Dermis blood vessel endothelial cell (primary cell): ENCODE measurements around the gene LIPG. TPM values are rescaled to one million over a fixed set of nuclear protein-coding genes. Genes with fewer than 3 reads are reported as not detected.
"Not testable (repeated sequence)": the region's sequence is repeated elsewhere in the genome, so short reads cannot be mapped to it uniquely, and the experiment has no call there.

Source experiments
- DNase-seq: peaks from one replicate; pipeline ENCODE4 v3.0.0; 2010
- total RNA-seq: library from RNA; depleted of rRNA; stranded (reverse); fragments of >200 nt; gene quantifications from 2 replicates; pipeline ENCODE4 v1.2.3, GENCODE V29; 2014

The LIPG gene
- 1.9 and 54.6 TPM in 2 replicates for total RNA-seq

- peak; percentile 77 for DNase-seq
Observed at GRCh38 chr18:49561289-49562193, at the start of gene LIPG. TSS of gene LIPG (plus strand) at chr18:49562057. CDS start at chr18:49562309, 252 bp downstream.

- DNase-seq, result not testable (repeated sequence)
Observed at GRCh38 chr18:49512876-49513275, 49.0 kb upstream of the LIPG start.

DNA sequence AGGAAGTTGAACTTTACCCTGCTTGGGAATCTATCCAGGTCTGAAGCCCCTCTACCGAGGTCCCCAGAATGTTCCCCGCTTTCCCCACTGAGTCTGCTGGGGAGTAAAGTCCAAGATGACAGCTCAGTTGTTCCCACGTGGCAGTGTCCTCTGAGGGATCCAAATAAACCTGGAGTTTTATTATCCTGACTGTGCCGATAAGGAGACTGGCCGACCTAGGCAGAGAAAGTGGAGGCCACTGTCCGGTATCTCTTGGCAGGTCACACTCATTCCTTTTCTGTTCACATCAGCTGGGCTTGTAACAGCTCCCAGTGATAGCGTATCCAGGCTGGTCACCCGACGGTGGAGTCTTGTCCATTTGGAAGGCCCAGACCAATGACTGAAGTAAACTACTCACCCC lies 47.3 kb upstream of the LIPG start:
- DNase-seq, result no peak

DNA sequence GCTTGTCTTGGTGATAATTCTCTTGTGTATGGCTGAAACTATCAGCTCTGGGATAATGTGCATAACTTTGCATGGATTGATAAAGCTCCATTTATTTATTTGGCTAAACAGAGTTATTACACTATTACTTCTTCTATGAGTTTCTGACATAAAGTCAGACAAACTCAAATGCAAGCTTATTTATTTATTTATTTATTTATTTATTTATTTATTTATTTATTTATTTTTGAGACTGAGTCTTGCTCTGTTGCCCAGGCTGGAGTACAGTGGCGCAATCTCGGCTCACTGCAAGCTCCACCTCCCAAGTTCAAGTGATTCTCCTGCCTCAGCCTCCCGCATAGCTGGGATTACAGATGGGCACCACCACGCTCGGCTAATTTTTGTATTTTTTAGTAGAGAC lies 46.9 kb upstream of the LIPG start:
- DNase-seq, result not testable (repeated sequence)

DNA sequence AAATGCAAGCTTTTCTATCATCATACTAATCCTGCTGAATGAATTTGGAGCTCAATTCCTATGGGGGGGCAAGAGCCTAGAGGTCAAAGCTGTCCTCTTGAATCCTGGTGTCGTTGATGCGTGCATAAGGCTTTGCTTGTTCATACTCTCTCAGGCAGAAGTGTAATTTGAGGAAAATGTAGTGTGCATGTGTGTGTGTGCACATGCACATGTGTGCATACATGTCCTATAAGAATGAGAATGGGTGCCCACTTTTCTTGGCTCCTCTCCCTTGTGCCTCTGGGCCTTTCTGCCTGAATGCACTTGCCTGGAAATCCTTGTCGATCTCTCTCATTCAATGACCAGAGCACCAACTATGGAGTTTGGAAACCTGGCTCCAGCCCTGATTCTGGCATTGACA lies 46.3 kb upstream of the LIPG start:
- DNase-seq, result no peak

DNA sequence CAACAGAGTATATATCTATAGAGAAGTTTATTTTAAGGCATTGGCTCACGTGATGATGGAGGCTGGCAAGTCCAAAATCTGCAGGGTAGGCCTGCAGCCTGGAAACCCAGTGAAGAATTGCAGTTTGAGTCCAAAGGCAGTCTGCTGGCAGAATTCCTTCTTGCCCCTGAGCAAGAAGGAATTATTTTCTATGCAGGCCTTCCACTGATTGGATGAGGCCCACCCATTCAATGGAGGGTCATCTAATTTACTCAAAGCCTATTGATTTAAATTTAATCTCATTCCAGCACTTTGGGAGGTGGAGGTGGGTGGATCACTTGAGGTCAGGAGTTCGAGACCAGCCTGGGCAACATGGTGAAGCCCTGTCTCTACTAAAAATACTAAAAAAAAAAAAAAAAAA lies 44.4 kb upstream of the LIPG start:
- no peak for DNase-seq

DNA sequence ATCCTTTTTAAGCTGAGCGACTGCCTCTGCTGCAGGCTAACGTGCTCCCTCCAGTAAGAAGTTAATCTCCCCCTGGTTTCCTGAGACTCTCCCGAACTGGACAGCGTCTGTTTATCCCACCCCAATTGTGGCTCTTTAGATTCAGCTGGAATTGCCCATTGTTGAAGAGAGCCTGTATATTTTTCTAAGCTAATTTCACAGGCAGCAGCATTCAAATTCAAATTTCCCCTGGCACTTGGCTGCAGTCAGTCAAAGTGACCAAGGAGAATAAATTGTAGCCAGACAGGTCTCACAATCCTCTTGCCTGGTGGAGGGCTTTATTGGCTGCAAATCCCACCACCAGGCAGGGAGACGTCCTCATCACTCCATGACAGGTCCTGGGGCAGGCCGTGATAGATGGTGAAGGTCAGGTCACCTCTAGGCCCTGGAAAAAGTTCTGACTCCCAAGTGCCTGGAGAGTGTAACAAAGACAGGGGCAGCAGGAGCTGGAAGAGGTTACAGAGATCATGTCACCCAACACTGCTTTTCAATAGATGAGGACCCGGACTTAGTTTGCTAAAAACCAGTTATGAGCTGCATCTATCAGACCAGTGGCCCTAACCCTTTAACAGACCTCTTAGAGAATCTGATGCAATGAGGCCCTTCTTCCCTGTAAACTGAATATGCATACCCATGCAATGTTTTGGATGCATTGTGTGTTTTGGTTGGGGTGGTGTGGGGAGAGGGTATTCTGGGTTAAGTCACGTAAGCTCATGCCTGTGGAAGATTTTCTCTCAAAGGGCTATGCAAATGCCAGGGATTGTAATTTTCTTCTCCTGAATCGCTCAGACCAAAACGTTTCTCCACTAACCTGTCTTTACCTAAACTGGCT lies 42.5 kb upstream of the LIPG start:
- DNase-seq, result no peak

DNA sequence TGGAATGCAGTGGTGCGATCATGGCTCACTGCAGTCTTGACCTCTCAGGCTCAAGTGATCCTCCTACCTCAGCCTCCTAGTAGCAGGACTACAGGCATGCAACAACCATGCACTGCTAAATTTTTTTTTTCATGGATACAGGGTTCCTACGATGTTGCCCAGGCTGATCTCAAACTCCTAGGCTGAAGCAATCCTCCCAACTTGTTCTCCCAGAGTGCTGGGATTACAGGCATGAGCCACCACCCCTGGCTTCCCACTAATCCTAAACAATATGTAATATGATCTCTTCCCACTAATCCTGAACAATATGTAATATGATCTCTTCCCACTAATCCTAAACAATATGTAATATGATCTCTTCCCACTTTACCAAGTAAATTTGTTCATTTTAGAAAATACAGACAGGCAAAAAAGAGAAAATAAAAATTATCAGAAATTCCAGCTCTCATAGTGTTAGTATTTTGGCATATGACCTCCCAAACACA lies 41.2 kb upstream of the LIPG start:
- peak; percentile 10 for DNase-seq

DNA sequence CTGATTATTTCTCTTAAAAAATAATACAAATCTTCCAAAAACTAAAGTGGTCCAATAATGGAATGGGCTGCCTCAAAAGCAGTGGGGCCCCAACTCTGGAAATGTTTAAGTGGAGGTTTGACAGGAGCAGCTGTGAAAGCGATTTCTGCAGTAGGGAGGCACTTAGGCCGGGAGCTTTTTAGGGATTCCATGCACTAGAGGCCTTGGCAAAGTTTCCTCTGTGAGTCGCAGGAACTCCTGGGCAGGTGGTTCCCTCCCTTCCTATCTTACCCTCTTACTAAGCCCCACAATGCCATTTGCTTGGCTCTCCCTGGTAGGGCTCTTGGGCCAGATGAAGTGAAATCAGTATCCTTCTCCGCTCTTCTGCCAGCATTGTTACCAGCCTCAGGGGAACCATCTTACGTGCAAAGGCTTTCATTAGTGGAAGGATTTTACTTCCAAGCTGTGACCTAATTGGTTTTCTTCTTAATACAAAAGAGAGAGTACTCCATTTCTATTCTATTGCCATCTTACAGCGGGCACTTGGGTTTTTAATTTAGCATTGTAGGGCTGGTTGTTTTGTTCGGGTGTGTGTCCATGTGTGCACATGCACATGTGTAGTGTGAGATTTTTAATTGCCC lies 40.5 kb upstream of the LIPG start:
- DNase-seq, result no peak

DNA sequence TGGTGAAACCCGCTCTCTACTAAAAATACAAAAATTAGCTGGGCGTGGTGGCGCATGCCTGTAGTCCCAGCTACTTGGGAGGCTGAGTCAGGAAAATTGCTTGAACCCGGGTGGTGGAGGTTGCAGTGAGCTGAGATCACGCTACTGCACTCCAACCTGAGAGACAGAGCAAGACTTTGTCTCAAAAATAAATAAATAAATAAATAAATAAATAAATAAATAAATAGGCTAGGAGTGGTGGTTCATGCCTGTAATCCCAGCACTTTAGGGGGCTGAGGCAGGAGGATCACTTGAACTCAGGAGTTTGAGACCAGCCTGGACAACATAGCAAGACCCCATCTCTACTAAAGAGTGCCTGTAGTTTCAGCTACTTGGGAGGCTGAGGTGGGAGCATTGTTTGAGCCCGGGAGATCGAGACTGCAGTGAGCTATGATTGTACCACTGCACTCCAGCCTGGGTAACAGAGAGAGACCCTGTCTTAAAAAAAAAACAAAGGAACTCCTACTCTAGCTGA lies 38.2 kb upstream of the LIPG start:
- not testable (repeated sequence) for DNase-seq

GRCh38 chr18:49524349-49524748 lies 37.5 kb upstream of the LIPG start:
- DNase-seq, result peak; percentile 32

GRCh38 chr18:49524951-49525350 lies 36.9 kb upstream of the LIPG start:
- DNase-seq, result no peak

DNA sequence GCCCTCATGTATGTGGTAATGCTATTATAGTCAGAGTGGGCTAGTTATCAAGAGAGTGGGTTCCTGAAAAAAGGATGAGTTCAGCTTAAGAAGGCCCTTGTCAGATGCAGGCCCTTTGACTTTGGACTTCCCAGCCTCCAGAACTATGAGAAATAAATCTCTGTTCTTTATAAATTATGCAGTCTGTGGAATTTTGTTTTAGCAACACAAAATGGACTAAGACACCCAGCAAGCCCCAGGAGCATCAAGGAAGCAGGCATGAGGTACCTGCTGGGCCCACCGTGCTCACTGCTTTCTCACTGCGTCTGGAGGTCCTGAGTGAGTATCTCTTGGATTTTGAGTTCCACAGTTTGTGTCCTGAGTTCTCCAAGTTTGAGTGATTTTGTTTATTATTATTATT lies 35.9 kb upstream of the LIPG start:
- DNase-seq, result no peak

- DNase-seq, result no peak
Observed at GRCh38 chr18:49527631-49528327, 34.1 kb upstream of the LIPG start.

DNA sequence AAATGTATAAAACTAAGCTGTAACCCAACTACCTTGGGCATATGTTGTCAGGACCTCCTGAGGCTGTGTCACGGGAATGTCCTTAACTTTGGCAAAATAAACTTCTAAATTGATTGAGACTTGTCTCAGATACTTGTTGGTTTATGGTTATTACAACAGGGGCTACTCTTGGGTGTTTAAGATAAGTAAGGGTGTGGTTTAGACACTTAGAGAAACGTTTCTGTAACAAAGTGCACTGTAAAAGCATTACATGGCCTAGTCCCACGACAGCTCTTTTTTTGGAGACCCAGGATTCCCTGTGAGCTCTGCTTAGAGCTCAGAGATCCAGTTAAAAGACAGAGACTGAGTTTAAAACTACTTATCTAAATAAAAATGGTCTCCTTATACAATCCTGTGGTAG lies 32.3 kb upstream of the LIPG start:
- DNase-seq, result no peak

DNA sequence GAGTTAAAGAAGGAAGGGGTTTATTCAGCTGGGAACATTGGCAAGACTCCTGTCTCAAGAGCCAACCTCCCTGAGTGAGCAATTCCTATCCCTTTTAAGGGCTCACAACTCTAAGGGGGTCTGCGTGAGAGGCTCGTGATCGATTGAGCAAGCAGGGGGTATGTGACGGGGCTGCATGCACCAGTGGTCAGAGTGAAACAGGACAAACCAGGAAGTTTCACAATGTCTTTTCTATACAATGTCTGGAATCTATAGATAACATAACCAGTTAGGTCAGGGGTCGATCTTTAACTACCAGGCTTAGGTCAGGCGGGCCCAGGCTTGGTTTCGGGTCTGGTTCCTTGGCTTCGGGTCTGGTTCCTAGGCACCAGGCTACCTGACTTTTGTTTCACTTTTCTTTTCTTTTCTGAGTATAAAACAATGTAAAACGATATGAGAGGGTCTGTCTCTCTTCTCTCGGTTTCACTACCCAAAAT lies 30.1 kb upstream of the LIPG start:
- no peak for DNase-seq

- DNase-seq, result no peak
Observed at GRCh38 chr18:49534846-49535601, 26.8 kb upstream of the LIPG start.

GRCh38 chr18:49537232-49537896 lies 24.5 kb upstream of the LIPG start:
- DNase-seq, result no peak

DNA sequence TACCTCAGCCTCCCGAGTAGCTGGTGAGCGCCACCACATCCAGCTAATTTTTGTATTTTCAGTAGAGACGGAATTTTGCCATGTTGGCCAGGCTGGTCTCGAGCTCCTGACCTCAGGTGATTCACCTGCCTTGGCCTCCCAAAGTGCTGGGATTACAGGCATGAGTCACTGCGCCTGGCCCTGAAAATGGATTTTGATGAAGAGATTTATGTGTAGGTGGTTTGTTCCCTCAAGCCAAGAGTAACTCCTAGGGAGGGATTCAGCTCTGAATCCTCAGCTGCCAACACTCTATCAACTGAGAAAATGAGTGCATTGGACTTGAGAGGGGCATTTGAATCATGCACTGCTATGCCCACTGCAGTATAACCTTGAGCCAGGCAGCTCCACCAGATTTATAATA lies 17.5 kb upstream of the LIPG start:
- no peak for DNase-seq

- DNase-seq, result no peak
Observed at GRCh38 chr18:49546278-49546677, 15.6 kb upstream of the LIPG start.
